GM12865 (cell line): ENCODE measurements around the gene PANX1.

Experiments
- DNase-seq: peaks from one replicate; pipeline ENCODE4 v3.0.0; 2010; ENCODE audit warnings: low read depth
- H3K4me3 ChIP-seq: 2 replicates; pipeline ENCODE4 v1.5.1; 2011; ENCODE audit warnings: mild to moderate bottlenecking, low read depth, low read length, control low read depth
- CTCF ChIP-seq: IDR thresholded peaks from 2 replicates; pipeline ENCODE4 v1.5.1; 2011; ENCODE audit warnings: low read length, control low read depth, low read depth, inconsistent platforms; ENCODE audit not compliant: insufficient read depth; ENCODE audit errors: missing control alignments

The PANX1 gene, protein sequence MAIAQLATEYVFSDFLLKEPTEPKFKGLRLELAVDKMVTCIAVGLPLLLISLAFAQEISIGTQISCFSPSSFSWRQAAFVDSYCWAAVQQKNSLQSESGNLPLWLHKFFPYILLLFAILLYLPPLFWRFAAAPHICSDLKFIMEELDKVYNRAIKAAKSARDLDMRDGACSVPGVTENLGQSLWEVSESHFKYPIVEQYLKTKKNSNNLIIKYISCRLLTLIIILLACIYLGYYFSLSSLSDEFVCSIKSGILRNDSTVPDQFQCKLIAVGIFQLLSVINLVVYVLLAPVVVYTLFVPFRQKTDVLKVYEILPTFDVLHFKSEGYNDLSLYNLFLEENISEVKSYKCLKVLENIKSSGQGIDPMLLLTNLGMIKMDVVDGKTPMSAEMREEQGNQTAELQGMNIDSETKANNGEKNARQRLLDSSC

GRCh38 chr11:94128746-94129511, at the start of gene PANX1:
PANX1 (plus strand) TSS chr11:94128841; CDS start chr11:94129313, 472 bp downstream.
- peak within 1 kb of the TSS; percentile 94 for H3K4me3 ChIP-seq
- no peak for TF ChIP-seq CTCF
- DNase-seq: peak; percentile 89

DNA sequence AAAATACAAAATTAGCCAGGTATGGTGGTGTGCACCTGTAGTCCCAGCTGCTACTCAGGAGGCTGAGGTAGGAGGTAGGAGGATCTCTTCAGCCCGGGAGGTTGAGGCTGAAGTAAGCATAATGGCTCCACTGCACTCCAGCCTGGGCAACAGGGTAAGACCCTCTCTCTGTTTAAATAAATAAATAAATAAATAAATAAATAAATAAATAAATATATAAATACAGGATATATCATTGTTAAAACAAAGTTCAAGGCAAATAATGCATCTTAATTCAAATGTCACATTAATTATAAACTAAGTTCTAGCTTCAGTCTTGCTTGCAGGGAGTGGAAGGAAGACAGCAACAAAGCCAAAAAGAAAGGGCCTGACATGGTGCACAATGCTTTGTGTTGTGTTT, 44.5 kb upstream of the PANX1 start:
- H3K4me3 ChIP-seq: no peak overlapping the region
- TF ChIP-seq CTCF: no peak
- no peak for DNase-seq

GRCh38 chr11:94088906-94089305, 39.7 kb upstream of the PANX1 start:
- TF ChIP-seq CTCF: no peak
- DNase-seq: no peak

GRCh38 chr11:94089341-94089740, 39.3 kb upstream of the PANX1 start:
- TF ChIP-seq CTCF: no peak
- DNase-seq: no peak
- no peak overlapping the region for H3K4me3 ChIP-seq

More at GRCh38 chr11:94088906-94089305, 39.7 kb upstream of the PANX1 start:
- no peak overlapping the region for H3K4me3 ChIP-seq

DNA sequence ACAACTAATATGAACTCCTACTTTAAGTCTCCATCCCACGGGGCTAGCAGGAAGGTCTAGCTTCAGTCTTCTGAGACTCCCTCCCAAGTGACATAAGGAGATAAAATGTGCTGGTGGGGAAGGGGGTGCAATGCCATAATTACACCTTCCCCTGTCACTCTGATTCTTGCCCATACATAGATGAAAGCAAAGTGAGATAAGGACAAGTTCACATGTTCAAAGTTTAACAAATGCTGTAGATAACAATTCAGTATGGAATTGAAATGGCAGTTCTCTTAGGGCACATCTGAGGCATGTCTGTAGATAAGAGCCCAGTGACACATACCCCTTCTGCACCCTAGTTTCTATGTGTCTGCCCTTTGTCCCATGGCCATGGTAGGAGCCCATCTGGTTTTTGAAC, 38.2 kb upstream of the PANX1 start:
- H3K4me3 ChIP-seq: no peak overlapping the region
- DNase-seq: no peak
- no peak for TF ChIP-seq CTCF

- TF ChIP-seq CTCF: no peak
- no peak for DNase-seq
- H3K4me3 ChIP-seq: no peak overlapping the region
Measured at GRCh38 chr11:94091091-94091490, 37.5 kb upstream of the PANX1 start.

DNA sequence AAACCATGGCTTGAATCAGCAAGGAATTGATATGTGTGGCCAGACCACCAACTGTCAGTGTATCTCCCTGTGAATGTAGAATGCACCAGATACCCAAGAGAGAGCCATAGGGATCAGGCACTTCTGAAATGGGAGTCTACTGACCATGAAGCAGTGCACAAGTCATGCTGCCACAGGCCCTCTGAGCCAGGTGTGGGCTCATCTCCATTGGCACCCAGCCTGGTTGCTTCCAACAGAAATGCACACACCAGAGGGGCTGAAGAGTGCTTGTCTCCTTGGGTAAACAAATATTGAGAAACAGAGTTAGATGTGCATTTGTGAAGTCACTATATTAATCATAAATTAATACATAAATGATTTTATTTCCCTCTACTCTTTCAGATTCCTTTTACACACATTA, 28.4 kb upstream of the PANX1 start:
- TF ChIP-seq CTCF: no peak
- no peak overlapping the region for H3K4me3 ChIP-seq
- DNase-seq: no peak
